A375 (cell line): ENCODE results near the gene NUCB2. TPM values are rescaled to one million over a fixed set of nuclear protein-coding genes. Genes with fewer than 3 reads are reported as not detected.

ENCODE experiments used
- total RNA-seq: library from RNA; depleted of rRNA; stranded (reverse); fragments of >200 nt; shearing (Covaris generic); gene quantifications from 2 replicates; pipeline ENCODE4 v1.2.3, GENCODE V29; 2014; rRNA removed

Gene NUCB2
- 36.8 and 39.3 TPM in 2 replicates for total RNA-seq

GRCh38 chr11:17276236-17277023 is at the start of gene NUCB2:
NUCB2 (plus strand) TSS chr11:17276739; CDS start chr11:17295324, 18,585 bp downstream.

GRCh38 chr11:17351510-17352176 is 75.1 kb downstream of the NUCB2 start, which contains the start of gene NCR3LG1:
NCR3LG1 (plus strand) TSS chr11:17351800; CDS start chr11:17351970, 170 bp downstream.

Other genes starting within 250 kb of the NUCB2 start
- gene RPS13, start 199.1 kb upstream of the NUCB2 start, total RNA-seq, result 1,077 and 1,303 TPM in 2 replicates
- gene PIK3C2A, start 68.8 kb upstream of the NUCB2 start, total RNA-seq, result 11.0 and 23.5 TPM in 2 replicates
- 7.9 and 8.1 TPM in 2 replicates for gene NCR3LG1, start 75.1 kb downstream of the NUCB2 start, total RNA-seq
- 0.11 TPM in 1 of 2 replicates, not detected in the other for gene KCNJ11, start 111.9 kb downstream of the NUCB2 start, total RNA-seq
- gene ABCC8, start 200.1 kb downstream of the NUCB2 start, total RNA-seq, result not detected in 2 replicates